Gastrocnemius medialis (tissue), 4 donors: ENCODE measurements around the gene PLA2G15. TPM values are rescaled to one million over a fixed set of nuclear protein-coding genes. Genes with fewer than 3 reads are reported as not detected.
A peak's percentile ranks its signal among the peaks of the same experiment; 100 is the strongest.

Source experiments
- ATAC-seq, 2 donors: fragments of 150-250 bp; one replicate each; pipeline ENCODE4 v1.9.1; 2016
- DNase-seq, 2 donors: peaks; one replicate each; pipeline ENCODE4 v3.0.0-alpha.2; 2019
- H3K27ac ChIP-seq, 4 donors: fragments of 200-600 bp; sonication (generic); 1 replicate in 1 of 4; 2 replicates in 3 of 4; pipeline ENCODE4 v1.5.1; 2016 to 2018; ENCODE audit warnings: mild to moderate bottlenecking in 2 of 4, moderate library complexity in 1 of 4
- H3K27me3 ChIP-seq, 3 donors: fragments of 200-600 bp; sonication (generic) in 2 of 3; 1 replicate in 1 of 3; 2 replicates in 2 of 3; pipeline versions ENCODE4 v1.5.1 to v1.6.0; 2016 to 2019; ENCODE audit warnings: mild to moderate bottlenecking in 1 of 3, moderate library complexity in 1 of 3
- H3K36me3 ChIP-seq, 2 donors: fragments of 200-600 bp; sonication (generic) in 1 of 2; one replicate each; pipeline ENCODE4 v1.5.1; 2017 to 2018
- H3K4me1 ChIP-seq, 2 donors: fragments of 200-600 bp; sonication (generic) in 1 of 2; one replicate each; pipeline ENCODE4 v1.5.1; 2016 to 2017; ENCODE audit warnings: mild to moderate bottlenecking in 2 of 2
- H3K4me3 ChIP-seq, 4 donors: fragments of 200-600 bp; sonication (generic) in 3 of 4; 1 replicate in 1 of 4; 2 replicates in 3 of 4; pipeline ENCODE4 v1.5.1; 2016 to 2019; ENCODE audit warnings: mild to moderate bottlenecking in 2 of 4
- H3K9me3 ChIP-seq, 3 donors: fragments of 200-600 bp; sonication (generic) in 2 of 3; 1 replicate in 1 of 3; 2 replicates in 2 of 3; pipeline ENCODE4 v1.5.1; 2016 to 2019
- CTCF ChIP-seq, 5 experiments: fragments of 450-650 bp in 3 of 5; fragments of 200-600 bp in 2 of 5; sonication (generic) in 2 of 5; IDR thresholded peaks in 4 of 5; conservative IDR thresholded peaks in 1 of 5; 1 replicate in 4 of 5; 2 replicates in 1 of 5; pipeline ENCODE4 v1.5.1; 2016 to 2019; ENCODE audit warnings: antibody characterized with exemption in 5 of 5, mild to moderate bottlenecking in 3 of 5, moderate library complexity in 3 of 5
- POLR2A ChIP-seq, 2 donors: fragments of 450-650 bp; IDR thresholded peaks; one replicate each; pipeline ENCODE4 v1.6.1; 2017; ENCODE audit warnings: antibody characterized with exemption in 2 of 2, mild to moderate bottlenecking in 2 of 2, moderate library complexity in 2 of 2
- in situ Hi-C, 4 donors: fragments of 200-750 bp; cut with MboI; loops; one replicate each; pipeline versions ENCODE4 v1.15.0 to v1.8.0; 2017; ENCODE audit warnings: low sequenced_read_pairs in 4 of 4
- intact Hi-C: fragments of 100-400 bp; cut with DNase I; formaldehyde crosslinking; loops from one replicate; pipeline ENCODE4 v1.15.1; 2023; ENCODE audit warnings: low total_unique reads
- total RNA-seq, 4 donors: library from RNA; depleted of rRNA; stranded (reverse); fragments of >200 nt; gene quantifications; one replicate each; pipeline versions ENCODE4 v1.1.0 to v1.2.3, GENCODE V29; 2016

PLA2G15 gene
- total RNA-seq, 4 donors from 2014 or later, result 67.8 to 91.3 (median 84.8) TPM

- DNase-seq, result no peak
- H3K27me3 ChIP-seq, result no peaks in the 10 kb centered on the region
- H3K4me1 ChIP-seq, result peaks cover 89 to 90% of the 10 kb centered on the region in 2 donors
- H3K9me3 ChIP-seq, result no peaks in the 10 kb centered on the region
- intact Hi-C loops (no loop called here), in situ Hi-C loops (no loop called here)
- peaks cover 0 to 57% of the 10 kb centered on the region in 2 donors for H3K36me3 ChIP-seq
- ATAC-seq, result no peak
- H3K27ac ChIP-seq, result peak overlapping the region; percentile 95 to 100 (median 99)
- H3K4me3 ChIP-seq, result peak overlapping the region; percentile 15 to 96 (median 94)
- no peak for TF ChIP-seq CTCF (IDR thresholded peaks at IDR 0.05 in 4 of 5, conservative IDR thresholded peaks at IDR 0.05 in 1 of 5)
Measured at GRCh38 chr16:68270353-68270752, 25.2 kb downstream of the PLA2G15 start.

- ATAC-seq (no peak), DNase-seq (peak in 1 of 2 donors; percentile 39)
- peak overlapping the region; percentile 95 to 100 (median 99) for H3K27ac ChIP-seq
- peak overlapping the region in 1 of 4 donors; percentile 3 for H3K4me3 ChIP-seq
- no peak for TF ChIP-seq POLR2A (IDR thresholded peaks at IDR 0.05)
- no peak for TF ChIP-seq CTCF (IDR thresholded peaks at IDR 0.05 in 4 of 5, conservative IDR thresholded peaks at IDR 0.05 in 1 of 5)
- H3K27me3 ChIP-seq, result no peaks in the 10 kb centered on the region
- no peaks in the 10 kb centered on the region for H3K9me3 ChIP-seq
- H3K36me3 ChIP-seq, result peaks cover 0 to 56% of the 10 kb centered on the region in 2 donors
- in situ Hi-C loops (no loop called here), intact Hi-C loops (no loop called here)
- peaks cover 85 to 93% of the 10 kb centered on the region in 2 donors for H3K4me1 ChIP-seq
Measured at GRCh38 chr16:68272507-68273209, 27.5 kb downstream of the PLA2G15 start.

- ATAC-seq (no peak), DNase-seq (no peak)
- H3K4me1 ChIP-seq, result peaks cover 77 to 91% of the 10 kb centered on the region in 2 donors
- H3K27ac ChIP-seq, result peak overlapping the region; percentile 95 to 100 (median 99)
- no peak overlapping the region for H3K4me3 ChIP-seq
- H3K27me3 ChIP-seq, result no peaks in the 10 kb centered on the region
- TF ChIP-seq POLR2A (IDR thresholded peaks at IDR 0.05), result no peak
- no peak for TF ChIP-seq CTCF (IDR thresholded peaks at IDR 0.05 in 4 of 5, conservative IDR thresholded peaks at IDR 0.05 in 1 of 5)
- intact Hi-C loops, result no loop called here
- in situ Hi-C loops, result no loop called here
- no peaks in the 10 kb centered on the region for H3K9me3 ChIP-seq
- peaks cover 0 to 53% of the 10 kb centered on the region in 2 donors for H3K36me3 ChIP-seq
Measured at GRCh38 chr16:68273459-68273858, 28.3 kb downstream of the PLA2G15 start.

GRCh38 chr16:68273896-68274295 is 28.7 kb downstream of the PLA2G15 start:
- DNase-seq (no peak), ATAC-seq (no peak)
- TF ChIP-seq POLR2A (IDR thresholded peaks at IDR 0.05) (no peak), CTCF (IDR thresholded peaks at IDR 0.05 in 4 of 5, conservative IDR thresholded peaks at IDR 0.05 in 1 of 5) (no peak)
- no peaks in the 10 kb centered on the region for H3K27me3 ChIP-seq
- H3K4me3 ChIP-seq, result peak overlapping the region in 1 of 4 donors; percentile 16
- peaks cover 0 to 48% of the 10 kb centered on the region in 2 donors for H3K36me3 ChIP-seq
- in situ Hi-C loops, result no loop called here
- peaks cover 72 to 88% of the 10 kb centered on the region in 2 donors for H3K4me1 ChIP-seq
- H3K9me3 ChIP-seq, result no peaks in the 10 kb centered on the region
- intact Hi-C loops, result no loop called here
- peak overlapping the region; percentile 95 to 100 (median 99) for H3K27ac ChIP-seq
